Measurements from ENCODE around the gene CX3CR1.

DNA sequence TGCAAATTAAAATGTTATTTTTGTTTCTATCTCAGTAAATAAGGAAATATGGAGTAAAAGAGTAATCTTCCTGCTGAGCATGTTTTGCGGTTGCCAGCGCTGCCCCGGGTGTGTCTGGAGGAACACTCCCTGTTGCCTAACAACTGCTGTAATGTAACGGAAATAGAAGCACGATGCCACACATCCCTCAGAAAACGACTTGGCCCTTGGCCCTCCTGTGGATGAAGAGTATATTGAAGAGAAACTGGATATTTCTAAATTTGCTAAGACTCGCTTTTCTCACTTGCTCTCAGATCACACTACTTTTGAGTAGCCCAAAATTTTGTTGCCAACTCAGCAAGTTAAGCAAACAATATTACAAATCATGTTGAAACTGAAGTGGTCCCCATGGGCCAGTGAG lies 18.9 kb downstream of the CX3CR1 start:
- TF ChIP-seq POLR2A (IDR thresholded peaks at IDR 0.05; ENCODE audit: low read depth, low read length), result no peak
- TF ChIP-seq, protein P1, sequence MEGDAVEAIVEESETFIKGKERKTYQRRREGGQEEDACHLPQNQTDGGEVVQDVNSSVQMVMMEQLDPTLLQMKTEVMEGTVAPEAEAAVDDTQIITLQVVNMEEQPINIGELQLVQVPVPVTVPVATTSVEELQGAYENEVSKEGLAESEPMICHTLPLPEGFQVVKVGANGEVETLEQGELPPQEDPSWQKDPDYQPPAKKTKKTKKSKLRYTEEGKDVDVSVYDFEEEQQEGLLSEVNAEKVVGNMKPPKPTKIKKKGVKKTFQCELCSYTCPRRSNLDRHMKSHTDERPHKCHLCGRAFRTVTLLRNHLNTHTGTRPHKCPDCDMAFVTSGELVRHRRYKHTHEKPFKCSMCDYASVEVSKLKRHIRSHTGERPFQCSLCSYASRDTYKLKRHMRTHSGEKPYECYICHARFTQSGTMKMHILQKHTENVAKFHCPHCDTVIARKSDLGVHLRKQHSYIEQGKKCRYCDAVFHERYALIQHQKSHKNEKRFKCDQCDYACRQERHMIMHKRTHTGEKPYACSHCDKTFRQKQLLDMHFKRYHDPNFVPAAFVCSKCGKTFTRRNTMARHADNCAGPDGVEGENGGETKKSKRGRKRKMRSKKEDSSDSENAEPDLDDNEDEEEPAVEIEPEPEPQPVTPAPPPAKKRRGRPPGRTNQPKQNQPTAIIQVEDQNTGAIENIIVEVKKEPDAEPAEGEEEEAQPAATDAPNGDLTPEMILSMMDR (IDR thresholded peaks at IDR 0.05 in 2 of 3, conservative IDR thresholded peaks at IDR 0.05 in 1 of 3; ENCODE audit: control insufficient read depth in 2 of 3, extremely low read depth in 1 of 3, insufficient read depth in 1 of 3, low read depth in 3 of 3, low read length in 3 of 3), result peak in 2 of 3 experiments; percentile 29 to 38; a peak in 2 of 6 replicates
